GM21717 (cell line): ENCODE data around the gene THRSP.
"Not testable (repeated sequence)": the region's sequence is repeated elsewhere in the genome, so short reads cannot be mapped to it uniquely, and the experiment has no call there.

ENCODE experiments used
- ATAC-seq: cut with Tn5 transposase; IDR thresholded peaks from one replicate; pipeline ENCODE4 v1.9.1; 2021; ENCODE audit warnings: mild to moderate bottlenecking, moderate library complexity; ENCODE audit not compliant: unreplicated experiment

Gene THRSP

GRCh38 chr11:78038697-78039313 is 24.9 kb upstream of the THRSP start:
- no peak for ATAC-seq

DNA sequence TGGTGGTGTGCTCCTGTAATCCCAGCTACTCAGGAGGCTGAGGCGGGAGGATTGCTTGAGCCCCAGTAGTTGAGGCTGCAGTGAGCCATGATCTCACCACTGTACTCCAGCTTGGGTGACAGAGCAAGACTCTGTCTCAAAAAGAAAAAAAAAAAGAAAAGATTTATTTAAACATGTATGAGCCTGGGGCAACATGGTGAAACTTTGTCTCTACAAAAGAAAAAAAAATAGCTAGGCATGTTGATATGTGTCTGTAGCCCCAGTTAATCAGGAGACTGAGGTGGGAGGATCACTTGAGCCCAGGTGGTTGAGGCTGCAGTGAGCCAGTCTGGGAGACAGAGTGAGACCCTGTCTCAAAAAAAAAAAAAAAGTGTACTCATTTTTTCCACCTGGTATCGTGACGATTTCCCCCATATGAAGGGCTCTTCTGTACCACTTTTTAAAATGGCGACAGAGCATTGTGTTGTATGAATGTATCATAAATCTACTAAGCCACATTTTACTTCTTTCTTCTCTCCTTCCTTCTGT is 24.2 kb upstream of the THRSP start:
- ATAC-seq: no peak

DNA sequence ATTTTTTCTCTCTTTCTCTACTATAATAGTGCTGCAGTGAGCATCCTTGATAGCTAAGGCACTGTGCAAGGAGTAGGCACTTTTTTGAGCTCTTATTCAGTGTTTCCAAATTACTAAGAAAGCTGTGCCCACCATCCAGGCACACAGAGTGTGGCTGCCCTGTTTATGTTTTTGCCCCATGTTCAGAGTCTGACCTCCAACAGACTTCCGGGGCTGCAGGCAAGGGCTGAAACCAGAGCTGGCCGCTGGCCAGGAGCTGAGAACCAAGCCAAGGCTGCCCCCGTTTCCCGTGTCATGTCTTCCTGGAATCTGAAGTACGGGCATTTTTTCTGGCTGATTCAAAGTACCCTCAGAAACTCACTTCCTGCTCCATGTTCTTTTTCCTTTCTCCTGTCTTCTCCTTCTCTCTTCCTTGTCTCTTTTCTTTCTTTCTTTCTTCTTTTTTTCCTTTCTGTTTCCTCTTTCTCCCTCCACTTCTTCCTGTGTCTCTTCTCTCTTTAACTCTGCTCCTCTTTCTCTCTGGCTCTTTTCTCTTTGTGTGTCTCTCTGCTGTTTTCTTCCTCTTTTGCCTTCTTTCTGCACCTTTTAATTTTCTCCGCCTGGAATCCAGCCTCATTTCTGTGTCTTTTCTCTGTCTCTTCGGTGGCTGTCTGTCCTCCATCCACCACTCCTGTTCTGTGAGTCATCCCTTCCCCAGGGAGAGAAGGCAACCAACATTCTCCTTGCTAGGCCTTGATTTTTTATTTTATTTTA is 23.6 kb upstream of the THRSP start:
- ATAC-seq: no peak

GRCh38 chr11:78040691-78041379 is 22.8 kb upstream of the THRSP start:
- no peak for ATAC-seq

- not testable (repeated sequence) for ATAC-seq
Observed at GRCh38 chr11:78041380-78041719, 22.3 kb upstream of the THRSP start.

DNA sequence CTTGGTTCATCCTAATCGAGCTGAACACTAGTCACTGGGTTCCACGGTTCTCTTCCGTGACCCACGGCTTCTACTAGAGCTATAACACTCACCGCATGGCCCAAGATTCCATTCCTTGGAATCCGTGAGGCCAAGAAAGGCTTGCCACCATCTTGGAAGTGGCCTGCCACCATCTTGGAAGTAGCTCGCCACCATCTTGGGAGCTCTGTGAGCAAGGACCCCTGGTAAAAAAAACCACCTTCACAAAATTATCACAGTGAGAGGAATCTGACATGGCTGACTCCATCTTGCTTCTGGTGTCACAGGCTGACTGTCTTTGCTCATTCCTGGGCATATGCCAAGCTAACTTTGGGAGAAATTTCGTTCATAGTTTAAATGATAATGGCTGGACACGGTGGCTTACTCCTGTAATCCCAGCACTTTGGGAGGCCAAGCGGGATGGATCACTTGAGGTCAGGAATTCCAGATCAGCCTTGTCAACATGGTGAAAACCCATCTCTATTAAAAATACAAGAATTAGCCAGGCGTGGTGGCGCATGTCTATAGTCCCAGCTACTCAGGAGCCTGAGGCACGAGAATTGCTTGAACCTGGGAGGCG is 21.7 kb upstream of the THRSP start:
- ATAC-seq: no peak

GRCh38 chr11:78044706-78045105 is 19.0 kb upstream of the THRSP start:
- no peak for ATAC-seq

- no peak for ATAC-seq
Observed at GRCh38 chr11:78045851-78046485, 17.7 kb upstream of the THRSP start.

DNA sequence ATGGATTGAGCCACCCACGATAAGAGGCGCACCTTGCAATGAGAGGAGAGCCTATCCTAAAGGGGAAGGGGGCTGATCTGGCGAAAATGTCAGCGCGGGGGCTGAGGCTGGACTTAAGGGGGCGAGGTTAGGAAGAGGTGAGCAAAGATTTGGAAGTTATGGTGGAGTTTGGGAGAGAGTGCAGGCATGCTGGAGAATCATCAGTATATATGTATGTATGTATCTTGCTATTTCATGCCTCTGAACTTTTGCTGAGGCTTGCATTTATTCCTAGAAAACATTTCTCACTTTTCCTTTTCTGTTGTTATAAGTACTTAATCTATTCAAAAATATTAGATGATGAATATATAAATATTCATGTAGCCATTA is 17.2 kb upstream of the THRSP start:
- ATAC-seq: no peak

GRCh38 chr11:78048561-78048960 is 15.1 kb upstream of the THRSP start:
- no peak for ATAC-seq

DNA sequence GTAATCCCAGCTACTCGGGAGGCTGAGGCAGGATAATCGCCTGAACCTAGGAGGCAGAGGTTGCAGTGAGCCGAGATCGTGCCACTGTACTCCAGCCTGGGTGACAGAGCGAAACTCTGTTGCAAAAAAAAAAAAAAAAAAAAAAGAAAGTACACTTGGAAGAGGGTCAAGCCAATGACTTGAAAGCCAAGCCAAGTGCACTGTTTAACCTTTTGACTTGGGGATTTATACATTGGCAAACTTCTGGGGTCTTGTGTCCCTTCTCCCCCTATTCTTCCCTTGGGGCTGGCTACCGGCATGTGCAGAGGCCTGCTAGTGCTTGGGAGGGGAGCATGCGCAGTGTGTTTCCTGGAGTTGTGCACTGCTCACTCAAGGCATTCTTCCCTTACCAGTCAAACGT is 14.3 kb upstream of the THRSP start:
- no peak for ATAC-seq

DNA sequence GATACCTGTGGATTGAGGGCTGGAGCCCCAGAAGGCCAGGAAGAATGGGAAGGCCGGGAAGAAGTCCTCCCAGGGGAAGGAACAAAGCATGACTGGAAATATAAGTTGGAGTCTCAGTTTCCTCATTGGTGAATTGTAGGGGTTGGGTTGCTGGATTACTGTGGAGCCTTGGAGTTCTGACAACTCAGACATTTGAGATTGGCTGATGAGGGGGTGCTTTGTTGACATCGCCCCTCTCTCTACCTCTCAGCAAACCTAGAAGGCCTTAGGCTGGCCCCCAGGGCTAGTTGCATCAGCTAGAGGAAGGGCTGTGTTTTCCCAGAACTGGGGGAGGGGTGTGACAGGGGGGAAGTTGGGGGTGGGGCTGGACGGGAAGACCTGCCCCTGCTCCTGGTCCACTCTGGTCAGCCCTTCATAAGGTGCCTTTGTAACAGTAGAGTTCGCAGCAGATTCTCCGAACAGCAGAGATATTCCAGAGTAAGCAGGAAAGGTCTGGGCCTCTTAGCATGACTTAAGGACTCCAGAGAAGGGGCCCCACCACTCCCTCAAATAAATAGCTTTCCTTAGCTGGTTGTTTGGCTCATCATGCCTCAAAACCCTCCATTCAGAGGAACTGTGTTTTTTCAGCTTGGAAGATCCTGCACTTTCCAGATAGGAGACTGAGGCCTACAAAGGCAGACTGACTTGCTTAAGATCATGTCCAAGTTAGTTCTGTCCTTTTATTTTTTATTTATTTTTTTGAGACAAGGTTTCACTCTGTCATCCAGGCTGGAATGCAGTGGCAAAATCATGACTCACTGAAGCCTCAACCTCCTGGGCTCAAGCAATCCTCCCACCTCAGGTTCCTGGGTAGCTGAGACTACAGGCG is 12.5 kb upstream of the THRSP start:
- ATAC-seq: no peak

DNA sequence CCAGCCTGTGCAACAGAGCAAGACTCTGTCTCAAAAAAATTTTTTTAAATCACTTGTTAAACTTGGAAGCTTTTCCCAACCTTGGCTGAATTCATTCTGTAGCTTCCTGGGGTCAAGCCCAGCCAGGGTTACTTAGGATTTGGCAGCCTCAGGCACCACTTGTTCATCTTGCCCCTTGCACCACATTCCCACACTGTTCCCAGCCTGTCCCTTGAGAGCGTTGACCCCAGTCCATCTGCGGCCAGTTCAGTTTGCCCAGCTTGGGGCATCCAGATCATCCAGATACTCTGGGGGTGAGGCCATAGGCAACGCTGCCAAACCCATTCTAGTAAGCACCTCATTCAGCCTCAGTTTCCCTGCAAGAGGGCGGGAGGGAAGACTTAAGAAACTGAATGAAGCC is 8.7 kb upstream of the THRSP start:
- no peak for ATAC-seq

DNA sequence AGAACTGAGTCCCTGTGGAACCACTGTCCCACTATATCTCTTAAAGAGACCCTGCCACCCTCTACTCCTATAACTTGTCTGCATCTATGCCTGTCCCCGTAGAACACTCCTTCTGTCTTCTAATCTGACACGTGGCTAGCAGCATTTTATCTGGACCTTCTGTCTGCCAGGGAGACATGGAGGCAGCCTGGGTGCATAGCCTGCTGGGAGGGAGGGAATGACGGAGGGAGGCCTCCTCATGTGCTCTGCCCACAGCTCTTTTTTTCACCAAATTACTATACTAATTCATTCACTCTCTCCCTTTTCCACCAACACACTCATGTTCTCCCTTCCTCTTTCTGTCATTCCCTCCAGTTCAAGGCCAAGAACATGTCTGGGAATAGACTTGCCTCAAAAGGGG is 7.6 kb upstream of the THRSP start:
- ATAC-seq: no peak

DNA sequence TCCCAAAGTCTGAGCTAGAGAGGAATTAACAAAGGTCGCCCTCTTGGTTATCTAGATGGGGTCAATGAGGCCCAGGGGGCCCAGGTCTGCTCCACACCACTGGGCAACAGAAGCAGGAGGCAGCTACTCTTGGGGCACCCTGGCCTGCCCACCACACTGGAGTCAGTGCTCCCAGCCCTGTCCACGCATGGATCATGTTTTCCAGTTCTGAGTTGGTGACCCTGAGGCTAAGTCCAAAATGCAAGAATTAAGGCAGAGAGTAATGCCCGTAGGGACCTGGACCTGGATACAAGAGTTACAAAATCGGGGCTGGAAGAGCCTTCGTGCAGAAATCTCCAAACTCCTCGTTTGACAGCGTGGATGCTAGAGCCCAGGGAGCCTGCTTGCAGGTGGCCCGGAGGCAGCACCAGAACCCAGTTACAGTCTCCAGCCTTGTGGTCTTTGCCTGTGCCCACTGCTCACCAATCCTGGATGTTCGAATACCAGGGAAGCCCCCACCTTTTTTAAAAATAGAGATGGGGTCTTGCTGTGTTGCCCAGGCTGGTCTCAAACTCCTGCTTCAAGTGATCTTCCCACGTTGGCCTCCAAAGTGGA is 6.1 kb upstream of the THRSP start:
- no peak for ATAC-seq

DNA sequence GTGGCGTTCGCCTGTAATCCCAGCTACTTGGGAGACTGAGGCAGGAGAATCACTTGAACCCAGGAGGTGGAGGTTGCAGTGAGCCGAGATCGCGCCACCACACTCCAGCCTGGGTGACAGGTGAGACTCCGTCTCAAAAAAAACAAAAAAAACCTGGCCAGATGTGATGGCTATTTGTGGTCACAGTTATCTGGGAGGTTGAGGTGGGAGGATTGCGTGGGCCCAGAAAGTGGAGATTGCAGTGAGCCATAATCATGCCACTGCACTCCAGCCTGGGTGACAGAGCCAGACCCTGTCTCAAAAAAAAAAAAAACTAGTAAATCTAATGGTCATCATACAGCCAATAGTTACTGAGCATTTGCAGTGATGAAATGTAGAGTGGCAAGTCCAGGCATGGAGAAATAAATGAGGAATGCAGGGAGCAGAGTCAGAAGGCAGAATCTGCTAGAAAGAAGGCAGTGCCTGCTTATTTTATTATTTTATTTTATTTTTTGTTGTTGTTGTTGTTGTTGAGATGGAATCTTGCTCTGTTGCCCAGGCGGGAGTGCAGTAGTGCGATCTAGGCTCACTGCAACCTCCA is 3.8 kb upstream of the THRSP start:
- not testable (repeated sequence) for ATAC-seq

DNA sequence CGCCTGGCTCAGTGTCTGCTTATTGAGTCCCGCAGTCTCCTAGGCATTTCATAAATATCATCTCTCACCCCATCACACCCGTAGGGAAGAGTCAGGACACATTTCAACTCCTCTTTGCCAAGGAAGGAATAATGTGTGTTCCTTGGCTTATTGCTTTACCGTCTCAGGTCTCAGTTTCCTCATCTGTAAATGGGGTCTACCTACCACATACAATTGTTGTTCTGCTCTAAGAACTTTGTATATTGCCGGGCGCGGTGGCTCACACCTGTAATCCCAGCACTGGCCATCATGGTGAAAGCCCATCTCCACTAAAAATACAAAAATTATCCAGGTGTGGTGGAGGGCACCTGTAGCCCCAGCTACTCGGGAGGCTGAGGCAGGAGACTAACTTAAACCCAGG is 3.1 kb upstream of the THRSP start:
- ATAC-seq: no peak

- ATAC-seq: no peak
Observed at GRCh38 chr11:78061088-78061920, 2.4 kb upstream of the THRSP start.

DNA sequence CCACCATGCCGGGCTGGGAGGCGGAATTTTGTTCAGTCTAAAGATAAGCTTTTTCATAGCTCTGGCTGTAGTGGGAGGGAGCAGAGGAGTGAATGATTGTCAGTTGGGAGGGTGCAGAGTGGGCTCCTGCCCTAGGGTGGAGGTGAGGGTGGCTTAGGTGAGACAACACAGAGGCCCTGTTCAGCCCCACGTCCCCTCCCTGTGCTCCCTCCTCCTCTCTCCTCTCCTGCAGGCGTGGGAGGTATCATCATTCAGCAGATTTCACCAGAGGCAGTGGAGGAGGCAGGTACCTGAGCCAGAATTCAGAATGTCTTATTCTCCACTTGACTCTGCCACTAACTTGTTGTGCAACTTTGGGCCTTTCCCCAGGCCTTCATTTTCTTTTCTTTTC is 1.7 kb upstream of the THRSP start:
- no peak for ATAC-seq
